PC-3 (cell line): Measurements from ENCODE around the gene HOXD3.

Source experiments
- EZH2 ChIP-seq: fragments of 300-600 bp; sonication (generic); IDR thresholded peaks from one replicate; pipeline ENCODE4 v1.6.1; 2017; ENCODE audit warnings: antibody characterized with exemption, mild to moderate bottlenecking, low read length; ENCODE audit not compliant: unreplicated experiment
- TF ChIP-seq, protein P1 (sequence below): fragments of 300-600 bp; sonication (generic); conservative IDR thresholded peaks from 2 replicates; pipeline ENCODE4 v1.5.1; 2017; ENCODE audit warnings: antibody characterized with exemption, low read depth, mild to moderate bottlenecking, low read length

DNA sequence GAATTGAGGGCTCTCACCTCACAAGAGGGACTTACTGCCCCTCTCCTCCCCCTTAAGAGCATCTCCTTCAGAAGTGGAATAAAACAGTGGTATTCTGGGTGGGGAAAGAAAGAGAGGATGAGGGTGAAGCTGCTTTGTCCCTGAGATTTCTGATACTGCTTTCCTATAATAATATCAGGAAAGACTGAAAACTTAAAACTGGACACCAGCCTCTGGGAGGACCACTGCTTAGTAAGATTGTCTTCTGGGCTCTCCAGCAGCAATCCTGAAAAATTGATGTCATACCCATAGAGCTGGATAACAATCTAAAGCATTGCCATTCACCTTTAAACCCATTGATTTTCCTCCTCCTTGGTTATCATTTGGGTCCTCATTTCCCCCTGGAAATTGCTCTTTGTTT lies 10.5 kb upstream of the HOXD3 start:
- TF ChIP-seq, protein P1, sequence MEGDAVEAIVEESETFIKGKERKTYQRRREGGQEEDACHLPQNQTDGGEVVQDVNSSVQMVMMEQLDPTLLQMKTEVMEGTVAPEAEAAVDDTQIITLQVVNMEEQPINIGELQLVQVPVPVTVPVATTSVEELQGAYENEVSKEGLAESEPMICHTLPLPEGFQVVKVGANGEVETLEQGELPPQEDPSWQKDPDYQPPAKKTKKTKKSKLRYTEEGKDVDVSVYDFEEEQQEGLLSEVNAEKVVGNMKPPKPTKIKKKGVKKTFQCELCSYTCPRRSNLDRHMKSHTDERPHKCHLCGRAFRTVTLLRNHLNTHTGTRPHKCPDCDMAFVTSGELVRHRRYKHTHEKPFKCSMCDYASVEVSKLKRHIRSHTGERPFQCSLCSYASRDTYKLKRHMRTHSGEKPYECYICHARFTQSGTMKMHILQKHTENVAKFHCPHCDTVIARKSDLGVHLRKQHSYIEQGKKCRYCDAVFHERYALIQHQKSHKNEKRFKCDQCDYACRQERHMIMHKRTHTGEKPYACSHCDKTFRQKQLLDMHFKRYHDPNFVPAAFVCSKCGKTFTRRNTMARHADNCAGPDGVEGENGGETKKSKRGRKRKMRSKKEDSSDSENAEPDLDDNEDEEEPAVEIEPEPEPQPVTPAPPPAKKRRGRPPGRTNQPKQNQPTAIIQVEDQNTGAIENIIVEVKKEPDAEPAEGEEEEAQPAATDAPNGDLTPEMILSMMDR: no peak
- TF ChIP-seq EZH2: no peak
